Measurements from ENCODE around the gene CDKN2B.

Gene CDKN2B

GRCh38 chr9:22044583-22044982, 35.5 kb upstream of the CDKN2B start:
- no peak for DNase-seq (ENCODE audit: low spot score)
- TF ChIP-seq CTCF (IDR thresholded peaks at IDR 0.05; ENCODE audit: borderline replicate concordance, control extremely low read depth, extremely low read depth, insufficient read depth, missing control alignments): no peak
- in situ Hi-C loops (cut with MboI; ENCODE audit: low sequenced_read_pairs, unreplicated experiment): loop anchor here (25.0 kb wide), 1 partner anchor 232 kb away; the partner anchor contains the start of gene MTAP

DNA sequence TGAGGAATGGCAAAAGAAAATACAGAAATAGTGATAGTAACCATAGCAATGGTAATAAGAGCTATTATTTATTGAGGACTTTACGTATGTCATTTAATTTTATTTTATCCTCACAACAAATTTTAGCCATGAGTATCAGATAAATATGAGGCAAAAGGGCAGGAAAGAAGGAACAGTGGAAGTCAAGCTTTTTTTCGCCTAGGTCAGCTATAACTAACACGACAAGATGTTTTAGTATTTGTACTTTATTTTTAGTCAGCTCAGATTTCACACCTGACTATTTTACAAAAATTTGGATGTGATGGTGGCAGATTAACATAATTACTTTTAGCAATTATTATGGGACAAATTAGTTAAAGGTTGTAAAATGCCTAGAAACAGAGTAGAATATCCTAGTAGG, 34.8 kb upstream of the CDKN2B start:
- no peak for TF ChIP-seq CTCF (IDR thresholded peaks at IDR 0.05; ENCODE audit: borderline replicate concordance, control extremely low read depth, extremely low read depth, insufficient read depth, missing control alignments)
- in situ Hi-C loops (cut with MboI; ENCODE audit: low sequenced_read_pairs, unreplicated experiment): loop anchor here (25.0 kb wide), 1 partner anchor 232 kb away; the partner anchor contains the start of gene MTAP
- DNase-seq (ENCODE audit: low spot score): no peak

DNA sequence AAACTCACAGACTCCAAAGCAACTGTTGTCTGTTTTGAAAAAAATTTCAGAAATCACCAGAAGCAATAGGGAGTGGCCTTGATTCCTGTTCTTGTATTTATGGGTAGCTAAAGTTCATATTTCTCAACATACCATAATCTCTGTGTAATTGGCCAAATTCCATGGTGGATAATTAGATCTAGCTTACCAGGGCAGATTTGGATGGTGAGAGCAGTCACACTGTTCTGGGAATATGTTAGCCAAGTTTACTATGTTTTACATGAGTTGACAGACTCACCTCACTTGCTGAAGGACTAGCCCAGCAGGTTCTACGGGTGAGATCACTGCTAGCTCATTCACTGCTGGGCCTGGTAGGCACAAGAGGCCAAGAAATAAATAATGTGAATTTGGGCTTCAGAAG, 32.7 kb upstream of the CDKN2B start:
- TF ChIP-seq CTCF (IDR thresholded peaks at IDR 0.05; ENCODE audit: borderline replicate concordance, control extremely low read depth, extremely low read depth, insufficient read depth, missing control alignments): no peak
- no peak for DNase-seq (ENCODE audit: low spot score)
- in situ Hi-C loops (cut with MboI; ENCODE audit: low sequenced_read_pairs, unreplicated experiment): loop anchor here (25.0 kb wide), 1 partner anchor 229 kb away; the partner anchor contains the start of gene MTAP

DNA sequence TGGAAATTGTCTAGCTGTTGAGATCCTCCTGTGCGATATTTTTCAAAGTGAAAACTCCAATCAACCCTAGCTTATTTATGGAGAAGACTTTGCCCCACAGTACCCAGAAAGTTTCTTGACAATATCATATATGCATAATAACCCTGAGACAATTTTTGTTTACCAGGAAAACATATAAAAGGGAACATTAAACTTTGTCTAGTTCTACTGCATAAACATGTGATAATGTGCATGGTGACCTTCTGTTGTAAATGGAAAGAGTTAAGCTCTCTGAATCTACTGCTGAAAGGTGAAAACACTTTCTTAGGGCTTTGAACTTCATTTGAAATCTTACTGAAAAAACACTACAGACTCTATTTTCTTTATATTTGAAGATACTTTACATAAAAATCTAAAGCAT, 32.2 kb upstream of the CDKN2B start:
- in situ Hi-C loops (cut with MboI; ENCODE audit: low sequenced_read_pairs, unreplicated experiment): loop anchor here (25.0 kb wide), 1 partner anchor 229 kb away; the partner anchor contains the start of gene MTAP
- no peak for TF ChIP-seq CTCF (IDR thresholded peaks at IDR 0.05; ENCODE audit: borderline replicate concordance, control extremely low read depth, extremely low read depth, insufficient read depth, missing control alignments)
- no peak for DNase-seq (ENCODE audit: low spot score)

DNA sequence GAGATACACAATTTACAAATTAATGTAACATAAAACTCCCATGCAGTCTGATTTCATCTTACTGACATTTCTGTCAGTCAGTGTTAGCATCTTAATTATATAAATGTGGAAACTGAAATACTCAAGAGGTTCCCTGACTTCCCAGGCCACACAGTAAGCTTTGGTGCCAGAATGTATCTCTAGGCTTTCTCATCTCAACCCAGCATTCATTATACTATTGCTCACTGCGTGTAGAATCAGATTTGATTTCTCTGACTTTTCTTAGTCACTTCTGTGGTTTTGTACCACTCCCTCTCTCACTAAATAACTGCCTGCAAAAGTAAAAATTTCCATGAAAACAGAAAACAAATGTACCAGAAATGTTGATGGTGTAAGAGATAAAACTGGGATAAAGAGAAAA, 31.7 kb upstream of the CDKN2B start:
- in situ Hi-C loops (cut with MboI; ENCODE audit: low sequenced_read_pairs, unreplicated experiment): loop anchor here (25.0 kb wide), 1 partner anchor 228 kb away; the partner anchor contains the start of gene MTAP
- DNase-seq (ENCODE audit: low spot score): no peak
- no peak for TF ChIP-seq CTCF (IDR thresholded peaks at IDR 0.05; ENCODE audit: borderline replicate concordance, control extremely low read depth, extremely low read depth, insufficient read depth, missing control alignments)

DNA sequence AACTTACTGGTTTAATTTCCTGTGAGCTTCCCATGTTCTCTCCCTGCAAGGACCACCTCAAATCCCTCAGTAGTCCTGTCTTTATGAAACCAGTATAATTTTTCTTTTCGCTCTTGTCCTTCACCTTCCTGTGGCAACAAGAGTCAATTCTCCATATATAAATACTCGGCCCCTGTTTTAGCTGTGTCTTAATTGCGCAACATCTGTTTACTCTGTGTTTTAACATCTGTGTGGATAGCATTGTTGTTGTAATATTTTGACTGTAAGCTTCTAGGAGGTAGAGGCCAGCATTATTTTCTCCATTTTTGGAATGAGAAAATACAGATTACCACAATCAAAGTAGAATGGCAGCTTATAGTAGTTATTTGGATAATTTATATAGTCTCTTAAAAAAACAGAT, 30.2 kb upstream of the CDKN2B start:
- in situ Hi-C loops (cut with MboI; ENCODE audit: low sequenced_read_pairs, unreplicated experiment): loop anchor here (25.0 kb wide), 1 partner anchor 227 kb away; the partner anchor contains the start of gene MTAP
- no peak for DNase-seq (ENCODE audit: low spot score)
- no peak for TF ChIP-seq CTCF (IDR thresholded peaks at IDR 0.05; ENCODE audit: borderline replicate concordance, control extremely low read depth, extremely low read depth, insufficient read depth, missing control alignments)

Measured in GM13976 (cell line).